NCI-H226 (cell line): ENCODE measurements around the gene DPYSL5.
"Not testable (repeated sequence)": the region's sequence is repeated elsewhere in the genome, so short reads cannot be mapped to it uniquely, and the experiment has no call there.

Source experiments
- DNase-seq: peaks from one replicate; pipeline ENCODE4 v3.0.0-alpha.2; 2015

Gene DPYSL5

GRCh38 chr2:26875808-26876207 lies 27.9 kb downstream of the DPYSL5 start:
- DNase-seq: no peak

- no peak for DNase-seq
These were observed 28.3 kb downstream of the DPYSL5 start for GRCh38 chr2:26876260-26876659.

- no peak for DNase-seq
These were observed 29.3 kb downstream of the DPYSL5 start for GRCh38 chr2:26877276-26877675.

- DNase-seq: no peak
These were observed 32.2 kb downstream of the DPYSL5 start for GRCh38 chr2:26880161-26880560.

GRCh38 chr2:26880910-26881435 lies 33.0 kb downstream of the DPYSL5 start:
- DNase-seq: no peak

GRCh38 chr2:26882220-26882619 lies 34.3 kb downstream of the DPYSL5 start:
- not testable (repeated sequence) for DNase-seq

GRCh38 chr2:26883956-26884355 lies 36.0 kb downstream of the DPYSL5 start:
- no peak for DNase-seq

GRCh38 chr2:26884486-26884885 lies 36.6 kb downstream of the DPYSL5 start:
- no peak for DNase-seq

GRCh38 chr2:26885651-26886329 lies 37.9 kb downstream of the DPYSL5 start:
- DNase-seq: no peak

- DNase-seq: no peak
These were observed 38.8 kb downstream of the DPYSL5 start for GRCh38 chr2:26886736-26887135.

- no peak for DNase-seq
These were observed 39.2 kb downstream of the DPYSL5 start for GRCh38 chr2:26887151-26887550.

GRCh38 chr2:26889796-26890195 lies 41.9 kb downstream of the DPYSL5 start:
- no peak for DNase-seq

- no peak for DNase-seq
These were observed 42.5 kb downstream of the DPYSL5 start for GRCh38 chr2:26890341-26891000.

- no peak for DNase-seq
These were observed 44.2 kb downstream of the DPYSL5 start for GRCh38 chr2:26892133-26892532.

- no peak for DNase-seq
These were observed 45.1 kb downstream of the DPYSL5 start for GRCh38 chr2:26892922-26893524.

GRCh38 chr2:26894136-26894535 lies 46.2 kb downstream of the DPYSL5 start:
- no peak for DNase-seq

GRCh38 chr2:26897807-26898479 lies 50.0 kb downstream of the DPYSL5 start:
- no peak for DNase-seq

GRCh38 chr2:26898480-26899078 lies 50.6 kb downstream of the DPYSL5 start:
- DNase-seq: no peak

- DNase-seq: no peak
These were observed 51.7 kb downstream of the DPYSL5 start for GRCh38 chr2:26899500-26900164.

GRCh38 chr2:26900831-26901321 lies 52.9 kb downstream of the DPYSL5 start:
- DNase-seq: no peak

GRCh38 chr2:26901326-26902183 lies 53.6 kb downstream of the DPYSL5 start:
- DNase-seq: no peak
